ENCODE measurements around the gene UBE2L5. TPM values are rescaled to one million over a fixed set of nuclear protein-coding genes. Genes with fewer than 3 reads are reported as not detected.

The UBE2L5 gene
- total RNA-seq, 1 donor from 2014 or later, result not detected

DNA sequence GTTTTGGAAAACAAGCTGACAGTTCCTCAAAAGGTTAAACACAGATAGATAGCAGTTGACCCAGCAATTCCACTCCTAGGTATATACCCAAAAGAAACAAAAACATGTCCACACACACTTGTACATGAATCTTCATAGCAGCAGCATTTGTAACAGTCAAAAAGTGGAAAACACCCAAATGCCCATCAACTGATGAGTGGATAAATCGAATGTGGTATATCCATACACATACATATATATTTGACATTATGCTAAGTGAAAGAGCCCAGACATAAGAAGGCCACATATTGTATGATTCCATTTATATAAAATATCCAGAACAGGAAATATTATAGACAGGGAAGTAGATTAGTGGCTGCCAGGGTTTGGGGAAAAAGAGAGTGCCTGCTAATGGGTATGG lies 51.4 kb downstream of the UBE2L5 start:
- DNase-seq (ENCODE audit: low read depth), result no peak
- TF ChIP-seq, protein P1, sequence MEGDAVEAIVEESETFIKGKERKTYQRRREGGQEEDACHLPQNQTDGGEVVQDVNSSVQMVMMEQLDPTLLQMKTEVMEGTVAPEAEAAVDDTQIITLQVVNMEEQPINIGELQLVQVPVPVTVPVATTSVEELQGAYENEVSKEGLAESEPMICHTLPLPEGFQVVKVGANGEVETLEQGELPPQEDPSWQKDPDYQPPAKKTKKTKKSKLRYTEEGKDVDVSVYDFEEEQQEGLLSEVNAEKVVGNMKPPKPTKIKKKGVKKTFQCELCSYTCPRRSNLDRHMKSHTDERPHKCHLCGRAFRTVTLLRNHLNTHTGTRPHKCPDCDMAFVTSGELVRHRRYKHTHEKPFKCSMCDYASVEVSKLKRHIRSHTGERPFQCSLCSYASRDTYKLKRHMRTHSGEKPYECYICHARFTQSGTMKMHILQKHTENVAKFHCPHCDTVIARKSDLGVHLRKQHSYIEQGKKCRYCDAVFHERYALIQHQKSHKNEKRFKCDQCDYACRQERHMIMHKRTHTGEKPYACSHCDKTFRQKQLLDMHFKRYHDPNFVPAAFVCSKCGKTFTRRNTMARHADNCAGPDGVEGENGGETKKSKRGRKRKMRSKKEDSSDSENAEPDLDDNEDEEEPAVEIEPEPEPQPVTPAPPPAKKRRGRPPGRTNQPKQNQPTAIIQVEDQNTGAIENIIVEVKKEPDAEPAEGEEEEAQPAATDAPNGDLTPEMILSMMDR (conservative IDR thresholded peaks at IDR 0.05; ENCODE audit: low read depth, low read length), result no peak
- no peak overlapping the region for H3K4me3 ChIP-seq (ENCODE audit: low read depth, low read length)

DNA sequence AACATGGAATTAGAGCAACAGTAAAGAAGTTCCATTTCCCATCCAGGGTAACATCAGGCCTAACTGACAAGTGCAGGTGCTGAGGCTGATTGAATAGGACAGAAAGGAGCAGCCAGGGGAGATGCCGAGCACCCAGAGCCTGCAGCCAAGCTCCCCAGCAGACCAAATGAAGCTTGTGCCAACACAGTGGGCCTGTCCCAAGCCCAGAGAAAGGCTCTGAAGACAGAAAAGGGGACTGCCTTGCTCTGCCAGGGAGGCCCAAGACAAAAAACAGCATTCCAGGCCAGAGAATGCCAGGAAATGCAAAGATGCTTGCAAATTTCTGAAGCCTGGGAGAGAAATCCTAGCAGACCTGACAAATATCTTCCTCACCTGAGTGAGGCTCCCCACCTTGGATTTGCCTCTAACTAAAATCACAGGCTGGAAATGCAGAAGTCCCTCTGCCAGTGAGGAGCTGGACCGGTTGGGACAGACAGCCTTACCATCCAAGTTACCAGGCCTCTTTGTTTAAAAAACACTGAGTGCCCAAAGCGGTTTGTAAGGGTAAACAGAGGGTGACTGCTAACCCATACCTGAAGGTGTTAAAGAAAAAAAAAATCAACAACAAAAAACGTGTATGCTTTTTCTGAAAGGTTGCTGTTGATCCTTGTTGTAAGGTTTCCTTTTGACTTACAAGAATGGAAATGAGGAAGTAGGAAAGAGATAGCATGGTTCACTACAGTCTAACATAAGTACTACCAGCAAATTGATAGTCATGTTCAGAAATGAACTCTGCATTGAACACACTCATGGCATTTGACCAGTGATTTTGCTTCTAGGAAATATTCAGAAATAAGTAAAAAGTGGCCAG lies 55.3 kb downstream of the UBE2L5 start:
- DNase-seq (ENCODE audit: low read depth), result no peak
- H3K4me3 ChIP-seq (ENCODE audit: low read depth, low read length), result no peak overlapping the region
- TF ChIP-seq, protein P1 (conservative IDR thresholded peaks at IDR 0.05; ENCODE audit: low read depth, low read length), result no peak

Other genes with a start within 250 kb of the UBE2L5 start
- gene KATNAL1, start 114.9 kb upstream of the UBE2L5 start, total RNA-seq, result 14.5 and 17.8 TPM in 2 replicates
- 856 and 888 TPM in 2 replicates for gene HMGB1, start 43.4 kb downstream of the UBE2L5 start, total RNA-seq
- 13.2 and 14.3 TPM in 2 replicates for gene USPL1, start 195.4 kb downstream of the UBE2L5 start, total RNA-seq

Data from epithelial cell of proximal tubule (primary cell).